Glomerular visceral epithelial cell (primary cell): ENCODE results near the gene TANC1.

ENCODE experiments used
- DNase-seq: peaks from one replicate; pipeline ENCODE4 v3.0.0-alpha.2; 2016; ENCODE audit errors: extremely low spot score

The TANC1 gene

DNA sequence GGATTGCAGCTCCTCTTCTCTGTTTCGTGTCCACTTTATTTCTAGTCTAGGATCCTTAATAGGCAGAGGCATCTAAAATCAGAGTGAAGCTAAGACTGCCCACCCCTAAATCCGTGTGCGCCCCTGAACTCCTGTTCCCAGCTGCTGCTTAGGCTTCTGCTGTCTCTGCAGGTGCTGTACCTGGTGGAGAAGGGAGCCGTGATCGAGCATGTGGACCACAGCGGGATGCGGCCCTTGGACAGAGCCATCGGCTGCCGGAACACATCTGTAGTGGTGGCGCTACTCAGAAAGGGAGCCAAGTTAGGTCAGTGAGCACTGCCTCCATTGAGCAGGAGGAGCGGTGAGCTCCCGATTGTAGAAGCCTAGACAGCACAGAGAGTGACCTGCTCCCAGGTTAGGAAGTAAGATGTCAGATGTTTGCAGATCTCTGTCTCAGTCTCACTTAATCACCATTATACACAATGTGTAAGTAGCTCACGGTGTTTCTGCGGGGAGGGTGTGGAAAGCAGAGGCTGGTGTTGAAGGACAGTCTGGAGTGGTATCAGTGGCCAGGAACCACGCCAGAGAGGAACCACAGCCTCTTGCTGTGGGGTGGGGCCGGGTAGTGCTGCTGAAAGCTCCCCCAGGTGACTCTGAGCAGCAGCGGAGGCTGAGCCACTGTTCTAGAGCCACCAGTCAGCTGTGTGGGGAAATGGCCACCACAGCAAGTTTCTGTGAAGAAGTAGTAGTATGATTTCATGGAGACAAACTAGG lies 255.8 kb downstream of the TANC1 start:
- no peak for DNase-seq

DNA sequence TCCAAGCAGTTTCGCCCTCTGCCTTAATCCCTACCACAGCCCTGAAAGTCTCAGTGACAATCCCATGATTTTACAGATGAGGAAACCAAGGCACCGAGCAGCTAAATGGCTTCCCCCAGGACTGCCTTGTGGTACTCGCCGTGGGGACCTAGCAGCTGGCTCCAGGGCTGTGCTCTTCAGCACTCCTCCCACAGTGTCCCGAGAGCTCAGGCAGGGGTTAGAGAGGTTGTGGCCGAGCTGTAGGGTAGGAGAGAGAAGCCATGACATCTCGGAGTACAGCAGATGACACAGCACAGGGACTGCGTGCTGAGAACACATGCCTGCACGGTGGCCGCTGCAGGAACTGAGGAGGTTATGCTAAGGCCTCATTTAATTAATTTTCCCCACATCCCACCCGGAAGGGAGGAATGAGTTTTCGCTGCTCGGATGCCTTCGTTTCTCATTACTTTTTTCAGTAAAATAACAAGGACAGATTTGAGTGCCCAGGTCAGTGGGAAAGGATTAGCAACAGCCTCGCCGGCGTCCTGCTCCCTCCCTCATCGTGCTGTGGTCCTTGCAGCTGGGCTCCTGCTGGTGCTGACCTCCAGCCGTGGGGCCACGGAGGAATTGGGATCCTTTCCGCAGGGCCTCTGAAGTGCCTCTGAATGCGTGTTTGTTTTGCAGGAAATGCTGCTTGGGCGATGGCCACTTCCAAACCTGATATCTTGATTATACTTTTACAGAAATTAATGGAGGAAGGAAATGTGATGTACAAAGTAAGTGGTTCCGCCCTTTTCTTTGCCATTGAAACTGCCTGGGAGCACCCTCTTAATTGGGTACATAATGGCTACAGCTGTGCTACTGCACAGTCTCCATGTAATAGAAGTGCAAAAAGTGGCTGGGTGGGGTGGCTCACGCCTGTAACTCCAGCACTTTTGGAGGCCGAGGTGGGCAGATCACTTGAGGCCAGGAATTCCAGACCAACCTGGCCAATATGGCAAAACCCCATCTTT lies 256.9 kb downstream of the TANC1 start:
- no peak for DNase-seq

DNA sequence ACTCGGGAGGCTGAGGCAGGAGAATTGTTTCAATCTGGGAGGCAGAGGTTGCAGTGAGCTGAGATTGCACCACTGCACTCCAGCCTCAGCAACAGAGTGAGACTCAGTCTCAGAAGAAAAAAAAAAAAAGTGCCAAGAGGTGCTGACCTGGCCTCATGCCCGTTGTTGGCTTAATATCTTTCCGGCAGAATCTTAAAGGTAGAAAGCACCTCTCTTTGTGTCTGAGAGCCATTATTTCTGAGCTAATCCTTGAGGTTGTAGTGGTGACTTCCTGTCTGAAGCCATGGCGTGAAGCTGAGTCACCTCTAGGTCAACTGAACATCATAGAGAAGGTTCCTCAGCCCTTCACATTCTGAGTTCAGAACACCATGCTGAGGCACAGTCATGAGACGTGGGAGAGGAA lies 257.6 kb downstream of the TANC1 start:
- DNase-seq, result peak; percentile 71

DNA sequence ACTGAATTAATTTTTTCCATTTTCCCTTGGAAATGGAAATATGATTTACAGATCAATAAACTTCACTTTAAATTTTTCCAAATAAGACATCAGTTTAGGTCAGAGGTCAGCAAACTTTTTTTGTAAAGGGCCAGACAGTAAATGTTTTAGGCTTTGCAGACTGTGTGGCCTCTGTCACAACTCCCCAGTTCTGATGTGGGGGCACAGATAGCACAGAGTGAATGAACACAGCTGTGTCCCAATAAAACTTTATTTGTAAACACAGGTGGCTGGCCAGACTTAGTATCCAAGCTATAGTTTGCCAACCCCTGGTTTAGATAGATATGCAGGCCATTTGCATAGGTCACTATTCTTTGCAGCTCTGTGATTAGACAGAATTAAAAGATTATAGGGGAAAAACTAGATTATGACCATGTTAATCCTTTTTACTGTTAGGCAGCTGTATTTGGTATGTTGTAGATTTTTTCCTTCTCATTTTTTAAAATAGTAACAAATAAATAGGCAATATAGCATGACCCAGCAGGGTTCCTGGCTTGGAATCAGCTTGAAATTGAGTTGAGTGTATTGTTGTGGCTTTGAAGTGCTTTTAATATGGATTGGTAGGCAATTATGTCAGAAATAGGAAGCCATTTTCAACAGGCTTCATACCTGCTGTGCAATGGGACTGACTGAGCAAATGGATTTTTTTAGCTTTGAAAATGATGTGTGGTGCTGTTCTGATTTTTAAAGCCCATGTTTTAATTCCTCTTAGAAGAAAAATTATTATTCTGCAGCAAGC lies 258.4 kb downstream of the TANC1 start:
- DNase-seq, result no peak

DNA sequence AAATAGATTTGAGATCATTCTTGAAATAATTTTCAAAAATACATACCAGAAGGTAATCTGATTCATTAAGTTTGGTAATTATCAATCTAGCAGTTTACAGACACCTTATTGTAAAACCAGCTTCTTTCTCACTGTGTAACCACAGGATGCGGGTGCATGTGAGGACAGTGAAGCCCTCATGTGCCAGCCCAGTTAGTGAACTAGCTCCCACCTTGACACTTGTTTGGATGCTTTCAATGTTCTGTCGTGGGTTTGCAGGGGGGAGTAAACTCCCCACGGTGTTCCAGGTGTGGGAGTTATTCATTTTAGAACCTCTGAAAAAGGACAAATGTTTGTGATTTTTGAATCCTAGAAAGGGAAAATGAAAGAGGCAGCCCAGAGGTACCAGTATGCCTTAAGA lies 259.0 kb downstream of the TANC1 start:
- DNase-seq, result no peak

DNA sequence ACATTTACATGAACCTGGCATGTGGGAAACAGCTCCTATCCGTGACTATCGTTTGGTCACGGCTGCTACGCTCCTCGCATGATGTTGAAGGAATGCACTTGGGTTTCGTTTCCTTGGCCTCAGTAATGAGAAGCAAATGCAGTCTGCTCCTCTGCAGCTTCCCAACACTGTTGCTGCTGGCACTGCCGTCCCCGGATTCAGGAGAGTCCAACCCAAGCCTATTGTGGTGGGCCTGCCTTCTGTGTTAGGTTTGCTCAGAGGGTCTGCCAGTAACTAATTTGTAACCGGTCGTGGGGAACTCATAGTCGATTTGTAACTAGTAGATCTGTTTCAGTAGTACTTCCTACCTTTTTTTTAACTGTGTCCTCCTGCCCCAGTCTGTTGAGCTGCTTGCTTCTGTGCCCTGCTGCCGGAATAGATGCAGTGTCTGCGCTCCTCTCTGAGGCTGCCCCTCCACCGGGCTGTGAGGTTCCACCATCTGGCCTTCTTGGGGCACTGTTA lies 259.7 kb downstream of the TANC1 start:
- no peak for DNase-seq

DNA sequence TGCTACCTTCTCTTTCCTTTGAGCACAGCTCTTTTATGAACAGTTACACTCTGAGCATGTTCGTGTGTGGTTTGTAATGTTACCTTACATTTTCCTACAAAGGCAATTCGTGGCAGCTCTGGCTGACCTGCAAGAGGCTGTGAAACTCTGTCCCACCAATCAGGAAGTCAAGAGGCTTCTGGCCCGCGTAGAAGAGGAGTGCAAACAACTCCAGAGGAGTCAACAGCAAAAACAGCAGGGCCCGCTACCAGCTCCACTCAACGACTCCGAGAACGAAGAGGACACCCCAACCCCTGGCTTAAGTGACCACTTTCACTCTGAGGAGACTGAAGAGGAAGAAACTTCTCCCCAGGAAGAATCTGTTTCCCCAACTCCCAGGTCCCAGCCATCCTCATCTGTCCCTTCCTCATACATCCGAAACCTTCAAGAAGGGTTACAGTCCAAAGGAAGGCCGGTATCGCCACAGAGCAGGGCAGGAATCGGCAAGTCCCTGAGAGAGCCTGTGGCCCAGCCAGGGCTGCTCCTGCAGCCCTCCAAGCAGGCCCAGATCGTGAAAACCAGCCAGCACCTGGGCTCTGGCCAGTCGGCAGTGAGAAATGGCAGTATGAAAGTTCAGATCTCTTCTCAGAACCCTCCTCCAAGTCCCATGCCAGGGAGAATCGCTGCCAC lies 261.2 kb downstream of the TANC1 start:
- no peak for DNase-seq

DNA sequence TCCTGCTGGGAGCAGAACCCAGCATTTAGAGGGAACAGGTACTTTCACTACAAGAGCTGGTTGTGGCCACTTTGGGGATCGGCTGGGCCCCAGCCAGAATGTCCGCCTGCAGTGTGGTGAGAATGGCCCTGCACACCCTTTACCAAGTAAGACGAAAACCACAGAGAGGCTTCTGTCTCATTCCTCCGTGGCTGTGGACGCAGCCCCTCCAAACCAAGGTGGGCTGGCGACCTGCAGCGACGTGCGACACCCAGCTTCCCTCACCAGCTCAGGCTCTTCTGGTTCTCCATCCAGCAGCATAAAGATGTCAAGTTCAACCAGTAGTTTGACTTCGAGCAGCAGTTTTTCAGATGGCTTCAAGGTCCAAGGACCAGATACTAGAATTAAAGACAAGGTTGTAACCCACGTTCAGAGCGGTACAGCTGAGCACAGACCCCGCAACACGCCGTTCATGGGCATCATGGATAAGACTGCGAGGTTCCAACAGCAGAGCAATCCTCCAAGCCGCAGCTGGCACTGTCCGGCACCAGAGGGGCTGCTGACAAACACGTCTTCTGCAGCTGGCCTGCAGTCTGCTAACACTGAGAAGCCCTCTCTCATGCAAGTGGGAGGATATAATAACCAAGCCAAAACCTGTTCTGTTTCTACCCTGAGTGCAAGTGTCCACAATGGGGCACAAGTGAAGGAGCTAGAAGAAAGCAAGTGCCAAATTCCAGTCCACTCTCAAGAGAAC lies 261.9 kb downstream of the TANC1 start:
- no peak for DNase-seq

DNA sequence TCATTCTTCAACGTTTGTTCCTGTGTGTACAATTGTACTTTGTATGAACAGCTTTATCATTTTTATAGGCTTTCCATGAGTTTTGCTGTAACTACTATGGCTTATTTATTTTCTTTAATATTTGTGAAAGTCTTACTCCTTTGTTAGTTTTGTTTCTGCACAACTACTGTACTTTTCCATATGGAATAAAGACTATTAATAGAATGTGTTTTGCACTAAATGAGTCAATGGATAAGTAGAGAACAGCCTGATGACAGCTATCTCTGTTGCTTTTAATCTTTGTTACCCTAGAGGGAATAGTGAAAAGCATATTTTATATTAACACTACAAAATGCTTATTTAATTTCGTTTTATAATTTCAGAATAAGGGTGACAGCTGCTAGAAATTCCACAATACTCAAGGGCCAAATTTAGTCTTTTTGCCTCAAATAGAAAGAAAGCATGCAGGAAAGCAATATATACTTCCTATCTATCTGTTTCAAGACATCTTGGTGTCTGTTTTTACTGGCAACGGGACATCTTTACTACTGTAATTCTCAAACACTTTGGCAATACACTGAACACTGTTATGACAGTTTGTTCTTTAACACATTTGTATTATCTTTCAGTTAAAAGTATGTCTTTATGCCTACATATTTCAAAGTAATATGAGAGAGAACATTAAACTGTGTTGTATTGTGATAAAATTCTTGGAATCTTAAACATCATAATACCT lies 264.2 kb downstream of the TANC1 start:
- no peak for DNase-seq

DNA sequence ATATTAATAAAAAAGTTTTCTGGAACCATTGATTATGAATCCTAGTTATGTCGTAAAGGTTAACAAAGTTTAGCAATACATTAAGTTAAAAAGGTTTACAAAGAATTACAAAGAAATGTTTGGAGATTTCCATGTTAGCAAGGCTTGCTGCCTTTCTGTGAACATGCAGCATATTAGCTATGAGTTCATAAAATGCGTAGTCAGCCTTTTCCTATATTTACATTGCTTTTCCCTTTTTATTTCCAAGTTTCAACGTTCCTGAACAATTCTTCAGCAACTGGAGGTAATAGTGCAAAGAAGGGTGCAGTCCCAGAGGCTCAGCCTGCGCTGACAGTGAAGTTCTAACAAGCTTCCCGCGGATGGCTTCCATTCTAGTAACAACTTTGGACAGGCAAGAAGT lies 266.4 kb downstream of the TANC1 start:
- DNase-seq, result no peak

DNA sequence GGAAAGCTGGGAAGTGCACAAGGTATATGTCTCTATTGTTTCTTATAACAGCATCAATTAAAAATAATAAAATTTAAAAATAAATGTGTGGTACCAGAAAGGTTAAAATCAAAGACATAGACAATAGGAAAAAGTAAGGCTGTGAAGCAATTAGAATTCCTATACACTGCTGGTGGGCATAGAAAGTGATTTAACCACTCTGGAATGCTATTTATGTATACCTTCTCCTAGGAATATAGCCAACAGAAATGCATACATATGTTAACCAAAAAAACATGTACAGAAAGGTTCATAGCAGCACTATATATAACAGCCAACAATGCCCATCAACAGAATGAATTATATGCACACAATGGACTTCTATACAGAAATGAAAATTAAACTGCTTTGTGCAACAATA lies 275.1 kb downstream of the TANC1 start:
- no peak for DNase-seq

DNA sequence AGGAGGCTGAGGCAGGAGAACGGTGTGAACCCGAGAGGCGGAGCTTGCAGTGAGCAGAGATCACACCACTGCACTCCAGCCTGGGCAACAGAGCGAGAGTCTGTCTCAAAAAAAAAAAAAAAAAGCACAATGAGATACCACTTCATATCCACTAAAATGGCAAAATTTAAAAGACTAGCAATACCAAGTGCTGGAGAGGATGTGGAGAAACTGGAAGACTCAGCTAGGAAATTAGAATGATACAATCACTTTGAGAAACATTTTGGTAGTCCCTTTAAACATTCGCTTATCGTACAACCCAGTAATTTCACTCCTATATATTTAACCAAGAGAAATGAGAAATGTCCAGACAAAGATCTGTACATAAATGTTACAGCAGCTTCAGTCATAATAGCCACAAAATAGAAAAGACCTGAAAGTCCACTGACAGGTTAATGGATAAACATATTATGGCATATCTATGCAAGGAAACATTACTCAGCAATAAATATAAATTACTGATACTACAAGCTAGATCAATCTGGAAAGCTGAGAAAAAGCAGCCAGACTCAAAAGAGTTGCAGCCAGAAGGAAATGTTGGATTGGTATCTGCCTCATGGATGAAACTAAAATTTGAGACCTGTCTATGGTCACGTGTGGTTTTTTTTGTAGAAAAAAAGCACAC lies 278.0 kb downstream of the TANC1 start:
- no peak for DNase-seq

DNA sequence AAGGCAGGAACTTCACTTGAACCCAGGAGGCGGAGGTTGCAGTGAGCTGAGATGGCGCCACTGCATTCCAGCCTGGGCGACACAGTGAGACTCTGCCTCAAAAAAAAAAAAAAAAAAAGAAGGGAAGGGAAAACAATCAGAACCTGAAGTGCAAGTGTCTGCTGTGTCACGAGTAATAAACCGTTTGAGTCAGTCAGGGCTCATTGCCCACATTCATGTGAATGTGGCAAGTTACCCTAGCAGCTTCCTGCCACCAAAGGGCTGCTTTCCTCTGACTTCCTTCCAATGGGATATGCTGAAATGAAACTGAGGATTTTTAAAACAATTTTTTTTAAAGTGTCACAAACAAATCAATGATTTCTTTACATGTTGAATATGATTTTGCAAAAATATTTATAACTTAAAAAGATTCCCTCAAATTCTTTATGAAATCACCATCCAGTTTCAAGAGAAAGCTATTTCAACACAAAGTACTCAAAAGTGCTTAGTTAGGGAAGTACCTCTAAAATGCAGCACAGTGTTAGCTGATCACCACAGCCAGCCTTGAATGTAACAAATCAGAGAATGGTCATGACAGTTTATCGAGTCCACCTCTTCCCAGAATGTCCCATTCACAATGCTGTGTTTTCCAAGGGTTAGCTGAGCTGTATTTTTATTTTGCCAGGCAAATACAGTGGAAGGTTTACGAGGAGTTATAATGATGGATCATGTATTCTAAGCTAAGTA lies 281.7 kb downstream of the TANC1 start:
- peak; percentile 86 for DNase-seq

DNA sequence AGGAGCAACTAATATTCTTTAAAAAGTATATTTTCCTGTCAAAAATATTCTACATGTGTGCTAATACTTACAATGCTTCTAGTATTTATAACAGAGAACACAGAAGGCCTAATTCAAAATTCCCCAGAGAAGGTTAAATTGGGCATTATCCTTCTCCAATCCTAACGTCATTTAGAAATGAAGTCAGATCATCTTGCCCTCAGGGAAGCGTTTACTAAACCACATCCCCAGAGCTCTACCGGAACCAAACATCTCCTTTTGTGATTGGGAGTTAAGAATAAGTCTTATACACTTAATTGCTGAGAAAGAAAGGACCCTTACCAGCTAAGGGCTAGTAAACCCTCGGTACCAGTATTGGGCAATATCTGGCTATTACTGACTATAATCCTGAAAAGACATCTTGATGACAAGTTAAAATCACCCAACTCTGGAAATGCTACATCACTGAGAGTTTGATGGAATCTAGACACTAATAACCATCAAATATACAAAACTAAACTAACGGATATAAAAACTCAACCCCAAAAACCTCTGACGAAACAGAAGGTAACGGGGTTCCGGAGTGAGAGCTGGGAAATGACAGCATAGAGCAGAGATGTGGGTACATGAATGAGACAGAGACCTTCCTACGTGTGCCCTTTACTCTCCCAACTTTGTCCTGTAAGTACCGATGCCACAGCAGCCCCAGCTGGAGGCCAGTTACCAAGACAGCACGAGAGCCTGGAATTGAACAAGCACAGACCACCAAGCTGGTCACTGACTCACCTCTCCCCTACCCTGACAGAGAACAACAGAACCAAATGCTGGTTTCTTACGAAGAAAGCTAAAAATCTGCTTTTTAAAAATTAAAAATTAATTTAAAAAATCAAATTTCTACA lies 283.1 kb downstream of the TANC1 start:
- no peak for DNase-seq

DNA sequence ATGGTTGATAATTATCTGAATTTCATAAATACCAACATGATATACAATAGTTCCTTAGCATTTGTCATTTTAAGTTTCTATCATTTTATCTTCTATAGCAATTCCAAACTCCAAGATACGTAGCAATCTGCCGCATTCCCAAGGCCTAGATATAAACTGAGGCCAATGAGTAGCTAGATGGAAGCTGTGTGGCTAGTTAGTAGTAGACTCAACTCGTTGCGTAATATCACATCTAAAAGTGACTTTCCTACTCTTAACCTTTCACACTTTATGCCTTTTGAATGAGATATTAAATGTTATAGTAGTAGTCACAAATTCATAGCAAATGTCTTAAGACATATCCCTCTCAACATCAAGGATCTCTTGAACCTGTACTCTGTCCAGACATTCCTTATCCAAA lies 284.5 kb downstream of the TANC1 start:
- DNase-seq, result no peak

DNA sequence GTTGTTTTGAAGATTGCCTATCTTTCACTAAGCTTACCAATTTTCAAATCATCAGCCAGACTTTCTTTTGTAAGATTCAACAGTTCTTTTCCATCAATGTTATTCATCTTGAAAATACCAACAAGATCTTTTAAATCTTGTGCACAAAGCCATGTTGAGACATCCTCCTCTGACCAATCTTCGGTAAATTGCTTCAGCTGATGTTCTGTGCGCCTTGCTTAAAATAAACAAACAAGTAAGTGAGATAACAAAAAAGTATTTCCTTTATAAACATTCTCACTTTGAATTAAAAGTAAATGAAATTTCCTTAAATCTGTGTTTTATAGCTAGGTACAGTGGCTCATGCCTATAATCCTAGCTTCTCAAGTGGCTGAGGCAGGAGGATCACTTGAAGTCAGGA lies 287.7 kb downstream of the TANC1 start:
- DNase-seq, result no peak

DNA sequence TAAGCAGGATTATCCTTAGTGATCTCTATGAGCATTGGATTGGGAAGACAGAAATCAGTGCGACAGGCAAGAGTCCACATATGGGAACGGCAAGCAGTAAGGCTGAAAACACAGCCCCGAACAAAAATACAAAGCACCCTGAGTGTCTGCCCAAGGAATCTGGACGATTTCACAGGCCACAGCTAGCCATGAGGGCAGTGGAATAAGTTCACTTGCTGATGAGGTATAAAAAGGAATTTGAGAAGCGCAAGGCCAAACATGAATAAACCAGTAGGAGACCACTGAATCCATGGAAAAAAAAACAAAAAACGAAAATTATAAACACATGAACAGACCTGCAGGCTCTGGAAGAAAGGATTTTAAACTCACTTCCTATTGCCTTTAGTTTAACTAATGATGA lies 293.8 kb downstream of the TANC1 start:
- no peak for DNase-seq

DNA sequence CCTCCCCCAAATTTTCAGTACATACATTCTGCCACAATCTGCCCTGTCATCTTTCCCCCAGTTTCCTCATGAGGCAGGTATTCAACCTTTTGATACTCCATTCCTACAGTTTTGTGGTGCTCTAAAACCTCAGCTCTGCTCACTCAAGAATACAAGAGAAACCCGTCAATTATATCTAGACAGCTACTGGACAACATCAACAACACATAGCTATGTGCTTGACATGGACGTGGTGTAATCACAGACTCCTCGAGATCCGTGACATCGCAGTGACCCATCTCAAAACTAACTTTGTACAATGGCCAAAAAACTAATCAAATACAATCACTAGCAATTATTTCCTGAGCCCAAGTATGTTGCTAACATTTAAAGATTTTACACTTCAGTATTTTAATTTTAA lies 294.5 kb downstream of the TANC1 start:
- no peak for DNase-seq
